RWPE1 (cell line): Measurements from ENCODE around the gene GLOD5.

Experiments
- CTCF ChIA-PET: fragments of 350-600 bp; sonication (Branson Sonifier 250); formaldehyde crosslinking; extraction: SDS; loops from one replicate; lab custom pipeline; 2021; lab: Yijun Ruan, JAX
- POLR2A ChIA-PET: fragments of 400-600 bp; formaldehyde crosslinking; extraction: SDS; loops from one replicate; lab custom pipeline; 2020; ENCODE audit warnings: antibody characterized with exemption; ENCODE audit not compliant: low non-redundant PET; lab: Yijun Ruan, JAX
- DNase-seq: peaks from one replicate; pipeline ENCODE4 v3.0.0; 2012; ENCODE audit warnings: low spot score
- H3K27ac ChIP-seq: fragments of 450-650 bp; 2 replicates; pipeline ENCODE4 v1.5.1; 2017
- TF ChIP-seq, protein P1 (sequence below): fragments of 450-650 bp; conservative IDR thresholded peaks from 2 replicates; pipeline ENCODE4 v1.5.1; 2017; ENCODE audit warnings: low read depth, mild to moderate bottlenecking

GLOD5 gene

DNA sequence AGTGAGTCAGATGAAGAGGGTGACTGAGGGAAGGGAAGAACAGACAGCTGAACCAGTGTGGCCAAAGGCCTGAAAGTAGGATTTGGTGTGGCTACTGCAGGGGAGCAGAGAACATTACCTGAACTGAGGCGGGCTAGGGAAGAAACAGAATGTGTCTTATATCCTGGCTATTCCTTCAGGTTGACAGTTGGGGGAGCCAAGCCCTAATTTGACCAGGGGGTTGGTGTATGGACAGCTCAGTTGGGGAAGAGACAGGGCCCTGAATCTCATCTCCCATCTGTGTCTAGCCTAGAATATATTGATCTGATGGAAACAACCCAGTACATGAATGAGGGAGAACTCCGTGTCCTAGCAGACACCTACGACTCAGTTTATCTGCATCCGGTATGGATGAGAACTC, 44.5 kb downstream of the GLOD5 start:
- no peak for DNase-seq
- ChIA-PET POLR2A (no interaction called here), CTCF (interaction anchor here (0.8 kb wide), 1 partner anchor 40 kb away, joined by 4 read pairs; no protein-coding TSS in a partner anchor)
- H3K27ac ChIP-seq = no peak overlapping the region
- TF ChIP-seq, protein P1, sequence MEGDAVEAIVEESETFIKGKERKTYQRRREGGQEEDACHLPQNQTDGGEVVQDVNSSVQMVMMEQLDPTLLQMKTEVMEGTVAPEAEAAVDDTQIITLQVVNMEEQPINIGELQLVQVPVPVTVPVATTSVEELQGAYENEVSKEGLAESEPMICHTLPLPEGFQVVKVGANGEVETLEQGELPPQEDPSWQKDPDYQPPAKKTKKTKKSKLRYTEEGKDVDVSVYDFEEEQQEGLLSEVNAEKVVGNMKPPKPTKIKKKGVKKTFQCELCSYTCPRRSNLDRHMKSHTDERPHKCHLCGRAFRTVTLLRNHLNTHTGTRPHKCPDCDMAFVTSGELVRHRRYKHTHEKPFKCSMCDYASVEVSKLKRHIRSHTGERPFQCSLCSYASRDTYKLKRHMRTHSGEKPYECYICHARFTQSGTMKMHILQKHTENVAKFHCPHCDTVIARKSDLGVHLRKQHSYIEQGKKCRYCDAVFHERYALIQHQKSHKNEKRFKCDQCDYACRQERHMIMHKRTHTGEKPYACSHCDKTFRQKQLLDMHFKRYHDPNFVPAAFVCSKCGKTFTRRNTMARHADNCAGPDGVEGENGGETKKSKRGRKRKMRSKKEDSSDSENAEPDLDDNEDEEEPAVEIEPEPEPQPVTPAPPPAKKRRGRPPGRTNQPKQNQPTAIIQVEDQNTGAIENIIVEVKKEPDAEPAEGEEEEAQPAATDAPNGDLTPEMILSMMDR = no peak

GRCh38 chrX:48813644-48814043, 52.1 kb downstream of the GLOD5 start:
- no peak for DNase-seq
- H3K27ac ChIP-seq = no peak overlapping the region
- TF ChIP-seq, protein P1 = no peak
- ChIA-PET POLR2A (no interaction called here), CTCF (no interaction called here)

- ChIA-PET CTCF (no interaction called here), POLR2A (no interaction called here)
- H3K27ac ChIP-seq = no peak overlapping the region
- TF ChIP-seq, protein P1 = no peak
- DNase-seq = no peak
Measured at GRCh38 chrX:48814722-48815121, 53.2 kb downstream of the GLOD5 start.

DNA sequence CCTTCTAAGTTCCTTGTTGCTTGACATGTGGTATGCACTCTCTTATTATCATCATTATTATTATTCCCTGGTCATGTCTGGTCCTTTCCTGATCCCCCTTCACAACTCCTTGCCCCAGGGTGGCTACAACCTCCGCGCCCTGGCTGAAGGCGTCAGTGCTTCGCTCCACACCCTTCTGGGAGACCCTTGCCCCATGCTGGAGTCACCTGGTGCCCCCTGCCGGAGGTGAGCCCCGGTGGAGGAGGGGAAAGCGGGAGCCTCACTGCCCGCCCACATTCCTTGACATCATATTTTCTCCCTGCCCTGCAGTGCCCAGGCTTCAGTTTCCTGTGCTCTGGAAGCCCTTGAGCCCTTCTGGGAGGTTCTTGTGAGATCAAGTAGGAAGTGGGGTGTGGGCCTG, 53.7 kb downstream of the GLOD5 start:
- TF ChIP-seq, protein P1 = no peak
- CTCF ChIA-PET = no interaction called here
- no peak overlapping the region for H3K27ac ChIP-seq
- DNase-seq = no peak
- POLR2A ChIA-PET = no interaction called here

DNA sequence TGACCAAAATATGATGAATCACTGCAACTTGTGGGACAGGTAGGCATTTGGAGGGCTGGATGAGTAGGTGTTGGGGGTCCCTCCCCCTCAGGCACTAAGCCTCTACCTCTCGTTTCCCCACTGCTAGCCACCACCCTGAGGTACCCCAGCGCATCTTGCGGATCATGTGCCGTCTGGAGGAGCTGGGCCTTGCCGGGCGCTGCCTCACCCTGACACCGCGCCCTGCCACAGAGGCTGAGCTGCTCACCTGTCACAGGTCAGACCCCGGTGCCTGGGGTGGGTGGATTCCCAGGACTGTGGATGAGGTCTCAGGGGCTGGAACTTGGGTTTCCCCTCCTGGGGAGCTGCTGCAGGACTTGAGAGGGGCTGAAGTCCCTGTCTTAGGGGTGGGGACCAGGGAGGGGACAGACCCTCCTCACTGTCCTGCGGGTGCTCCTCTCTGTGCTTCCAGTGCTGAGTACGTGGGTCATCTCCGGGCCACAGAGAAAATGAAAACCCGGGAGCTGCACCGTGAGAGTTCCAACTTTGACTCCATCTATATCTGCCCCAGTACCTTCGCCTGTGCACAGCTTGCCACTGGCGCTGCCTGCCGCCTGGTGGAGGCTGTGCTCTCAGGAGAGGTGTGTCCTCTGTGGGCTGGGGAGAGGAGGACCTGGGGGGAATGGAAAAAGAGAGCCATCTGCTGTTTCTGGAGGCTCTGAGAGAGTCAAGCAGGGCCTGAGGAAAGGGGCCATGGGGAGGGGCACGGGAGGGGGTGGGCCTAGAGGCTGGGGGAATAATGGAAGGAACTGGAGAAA, 54.7 kb downstream of the GLOD5 start:
- ChIA-PET POLR2A (no interaction called here), CTCF (no interaction called here)
- H3K27ac ChIP-seq = no peak overlapping the region
- TF ChIP-seq, protein P1 = no peak
- no peak for DNase-seq

DNA sequence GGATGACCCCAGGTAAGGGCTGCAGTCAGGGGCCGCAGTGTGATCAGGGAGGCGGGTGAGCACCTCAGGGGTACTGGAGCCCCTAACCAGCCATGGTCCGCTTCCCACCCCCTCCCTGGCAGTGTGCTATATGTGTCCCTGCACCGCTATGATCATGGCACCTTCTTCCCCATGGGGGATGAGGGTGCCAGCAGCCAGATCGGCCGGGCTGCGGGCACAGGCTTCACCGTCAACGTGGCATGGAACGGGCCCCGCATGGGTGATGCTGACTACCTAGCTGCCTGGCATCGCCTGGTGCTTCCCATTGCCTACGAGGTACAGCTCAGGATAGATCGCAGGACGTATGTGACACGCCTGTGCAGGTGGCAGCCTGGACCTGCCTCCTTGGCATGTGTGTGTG, 56.6 kb downstream of the GLOD5 start:
- H3K27ac ChIP-seq = no peak overlapping the region
- no peak for DNase-seq
- ChIA-PET CTCF (no interaction called here), POLR2A (no interaction called here)
- TF ChIP-seq, protein P1 = no peak
